Fibroblast of skin of right biceps (primary cell): ENCODE measurements around the gene SDHD.
"Not testable (repeated sequence)": the region's sequence is repeated elsewhere in the genome, so short reads cannot be mapped to it uniquely, and the experiment has no call there.

Source experiments
- DNase-seq: peaks from one replicate; pipeline ENCODE4 v3.0.0-alpha.2; 2013

Gene SDHD

GRCh38 chr11:112086422-112087191 is at the start of gene SDHD, which contains the start of gene TIMM8B:
Gene SDHD, plus strand, starts transcription at chr11:112086873. Its CDS starts 35 bp downstream, at chr11:112086908.
Gene TIMM8B, minus strand, starts transcription at chr11:112086756. Its CDS starts 33 bp downstream, at chr11:112086723.
- peak; percentile 97 for DNase-seq

- DNase-seq, result no peak
Measured at GRCh38 chr11:112037527-112037926, 49.1 kb upstream of the SDHD start.

GRCh38 chr11:112042161-112042960 is 44.3 kb upstream of the SDHD start:
- DNase-seq, result peak; percentile 51

GRCh38 chr11:112042961-112043304 is 43.7 kb upstream of the SDHD start:
- no peak for DNase-seq

GRCh38 chr11:112044961-112045360 is 41.7 kb upstream of the SDHD start:
- DNase-seq, result no peak

GRCh38 chr11:112046647-112047046 is 40.0 kb upstream of the SDHD start:
- DNase-seq, result not testable (repeated sequence)

- not testable (repeated sequence) for DNase-seq
Measured at GRCh38 chr11:112048256-112048655, 38.4 kb upstream of the SDHD start.

- no peak for DNase-seq
Measured at GRCh38 chr11:112049777-112050176, 36.9 kb upstream of the SDHD start.

GRCh38 chr11:112050721-112051120 is 36.0 kb upstream of the SDHD start:
- no peak for DNase-seq

GRCh38 chr11:112051768-112052167 is 34.9 kb upstream of the SDHD start:
- no peak for DNase-seq

GRCh38 chr11:112057170-112057569 is 29.5 kb upstream of the SDHD start:
- no peak for DNase-seq

GRCh38 chr11:112058103-112058502 is 28.6 kb upstream of the SDHD start:
- no peak for DNase-seq

GRCh38 chr11:112062923-112063322 is 23.8 kb upstream of the SDHD start:
- DNase-seq, result no peak

- DNase-seq, result peak; percentile 91
Measured at GRCh38 chr11:112073941-112074811, 12.5 kb upstream of the SDHD start, which contains the start of the genes NKAPD1 and PIH1D2. Gene NKAPD1, plus strand, starts transcription at chr11:112074299. Its CDS starts 1,276 bp downstream, at chr11:112075575. Gene PIH1D2, minus strand, starts transcription at chr11:112074017. Its CDS starts 843 bp downstream, at chr11:112073174.

- no peak for DNase-seq
Measured at GRCh38 chr11:112082729-112083128, 3.9 kb upstream of the SDHD start.

- DNase-seq, result peak; percentile 20
Measured at GRCh38 chr11:112085822-112086421, 751 bp upstream of the SDHD start.

GRCh38 chr11:112087212-112087611 is 539 bp downstream of the SDHD start:
- DNase-seq, result no peak

- not testable (repeated sequence) for DNase-seq
Measured at GRCh38 chr11:112095302-112095701, 8.6 kb downstream of the SDHD start.

GRCh38 chr11:112096194-112096593 is 9.5 kb downstream of the SDHD start:
- no peak for DNase-seq

GRCh38 chr11:112097734-112098528 is 11.3 kb downstream of the SDHD start:
- no peak for DNase-seq

GRCh38 chr11:112100462-112100861 is 13.8 kb downstream of the SDHD start:
- DNase-seq, result peak; percentile 17
